GM12878 (cell line): Measurements from ENCODE around the gene PTGR3. TPM values are rescaled to one million over a fixed set of nuclear protein-coding genes. Genes with fewer than 3 reads are reported as not detected.

Experiments
- BACH1 ChIP-seq: fragments of 450-650 bp; IDR thresholded peaks from 2 replicates; pipeline ENCODE4 v1.6.1; 2017; ENCODE audit warnings: mild to moderate bottlenecking, borderline replicate concordance
- BCL3 ChIP-seq: IDR thresholded peaks from 2 replicates; pipeline ENCODE4 v1.6.1; 2011; ENCODE audit warnings: borderline replicate concordance, low read depth, mild to moderate bottlenecking, moderate library complexity, low read length; ENCODE audit not compliant: insufficient read depth, poor library complexity, severe bottlenecking
- BRCA1 ChIP-seq: IDR thresholded peaks from 2 replicates; pipeline ENCODE4 v1.6.1; 2011; ENCODE audit warnings: low read depth, low read length, improper control_type of control experiment
- CHD2 ChIP-seq: IDR thresholded peaks from 2 replicates; pipeline ENCODE4 v1.6.1; 2011; ENCODE audit warnings: low read depth, low read length, improper control_type of control experiment, borderline replicate concordance
- CUX1 ChIP-seq: IDR thresholded peaks from 2 replicates; pipeline ENCODE4 v1.6.1; 2012; ENCODE audit warnings: improper control_type of control experiment, low read depth, low read length; ENCODE audit not compliant: insufficient replicate concordance
- FOS ChIP-seq: IDR thresholded peaks from 3 replicates; pipeline ENCODE4 v1.6.1; 2011; ENCODE audit warnings: borderline replicate concordance; ENCODE audit not compliant: insufficient read length; ENCODE audit errors: extremely low read depth
- FOXK2 ChIP-seq: fragments of 450-650 bp; IDR thresholded peaks from 2 replicates; pipeline ENCODE4 v1.6.1; 2017; ENCODE audit warnings: mild to moderate bottlenecking, moderate library complexity
- HCFC1 ChIP-seq: fragments of 150-350 bp; IDR thresholded peaks from 2 replicates; pipeline ENCODE4 v1.6.1; 2014; ENCODE audit warnings: low read length
- NFIC ChIP-seq: IDR thresholded peaks from 2 replicates; pipeline ENCODE4 v1.6.1; 2012; ENCODE audit warnings: low read depth, mild to moderate bottlenecking, inconsistent platforms, low read length, moderate library complexity
- NFYA ChIP-seq: IDR thresholded peaks from 2 replicates; pipeline ENCODE4 v1.6.1; 2011; ENCODE audit warnings: low read depth, mild to moderate bottlenecking, low read length, improper control_type of control experiment, borderline replicate concordance
- NR2C2 ChIP-seq: IDR thresholded peaks from 2 replicates; pipeline ENCODE4 v1.6.1; 2011; ENCODE audit warnings: borderline replicate concordance, low read depth; ENCODE audit not compliant: control insufficient read depth, insufficient read length
- RAD21 ChIP-seq: IDR thresholded peaks from 2 replicates; pipeline ENCODE4 v1.6.1; 2011; ENCODE audit warnings: mild to moderate bottlenecking, low read depth, low read length, moderate library complexity; ENCODE audit not compliant: insufficient read depth
- RFX5 ChIP-seq: IDR thresholded peaks from 2 replicates; pipeline ENCODE4 v1.6.1; 2011; ENCODE audit warnings: low read depth, low read length, improper control_type of control experiment
- SKIL ChIP-seq: fragments of 450-650 bp; IDR thresholded peaks from 2 replicates; pipeline ENCODE4 v1.6.1; 2017; ENCODE audit warnings: mild to moderate bottlenecking, low read depth, inconsistent platforms; ENCODE audit not compliant: poor library complexity, severe bottlenecking
- ZNF207 ChIP-seq: fragments of 450-650 bp; IDR thresholded peaks from 2 replicates; pipeline ENCODE4 v1.6.1; 2014; ENCODE audit warnings: antibody characterized with exemption, mild to moderate bottlenecking, borderline replicate concordance
- ZNF622 ChIP-seq: fragments of 450-650 bp; IDR thresholded peaks from 2 replicates; pipeline ENCODE4 v1.6.1; 2017; ENCODE audit warnings: mild to moderate bottlenecking, inconsistent platforms
- polyA plus RNA-seq, 11 experiments: library from polyadenylated mRNA; depleted of rRNA in 4 of 11; unstranded in 6 of 11; stranded (reverse) in 5 of 11; fragments of >200 nt; fragmentation: Nextera tagmentation in 4 of 11; fragmentation: Illumina TruSeq in 1 of 11; extraction: Ambion mirVana in 4 of 11; extraction: Trizol in 1 of 11; gene quantifications; 1 replicate in 1 of 11; 2 replicates in 10 of 11; pipeline versions ENCODE4 v1.2.1 to v1.2.3, GENCODE V29; 2011 to 2016; ENCODE audit warnings: inconsistent platforms in 2 of 11, missing spikeins in 2 of 11, low read depth in 1 of 11
- total RNA-seq, 4 experiments: library from RNA; depleted of rRNA in 3 of 4; stranded (reverse); fragments of >200 nt in 3 of 4; fragmentation: Illumina TruSeq in 1 of 4; extraction: Trizol in 1 of 4; gene quantifications; 2 replicates each; pipeline versions ENCODE4 v1.2.1 to v1.2.3, GENCODE V29; 2013 to 2021
- TF ChIP-seq, protein P1 (sequence below): fragments of 450-650 bp; formaldehyde crosslinking; IDR thresholded peaks from 2 replicates; pipeline ENCODE4 v1.4.0; 2022; ENCODE audit warnings: mild to moderate bottlenecking, moderate library complexity

The PTGR3 gene
- total and polyA plus RNA-seq, 10 of the 15 experiments (the other 5 are each of a cell fraction or from before 2014, with no cell fraction given) = 6.2 to 69.8 (median 21.9) TPM

DNA sequence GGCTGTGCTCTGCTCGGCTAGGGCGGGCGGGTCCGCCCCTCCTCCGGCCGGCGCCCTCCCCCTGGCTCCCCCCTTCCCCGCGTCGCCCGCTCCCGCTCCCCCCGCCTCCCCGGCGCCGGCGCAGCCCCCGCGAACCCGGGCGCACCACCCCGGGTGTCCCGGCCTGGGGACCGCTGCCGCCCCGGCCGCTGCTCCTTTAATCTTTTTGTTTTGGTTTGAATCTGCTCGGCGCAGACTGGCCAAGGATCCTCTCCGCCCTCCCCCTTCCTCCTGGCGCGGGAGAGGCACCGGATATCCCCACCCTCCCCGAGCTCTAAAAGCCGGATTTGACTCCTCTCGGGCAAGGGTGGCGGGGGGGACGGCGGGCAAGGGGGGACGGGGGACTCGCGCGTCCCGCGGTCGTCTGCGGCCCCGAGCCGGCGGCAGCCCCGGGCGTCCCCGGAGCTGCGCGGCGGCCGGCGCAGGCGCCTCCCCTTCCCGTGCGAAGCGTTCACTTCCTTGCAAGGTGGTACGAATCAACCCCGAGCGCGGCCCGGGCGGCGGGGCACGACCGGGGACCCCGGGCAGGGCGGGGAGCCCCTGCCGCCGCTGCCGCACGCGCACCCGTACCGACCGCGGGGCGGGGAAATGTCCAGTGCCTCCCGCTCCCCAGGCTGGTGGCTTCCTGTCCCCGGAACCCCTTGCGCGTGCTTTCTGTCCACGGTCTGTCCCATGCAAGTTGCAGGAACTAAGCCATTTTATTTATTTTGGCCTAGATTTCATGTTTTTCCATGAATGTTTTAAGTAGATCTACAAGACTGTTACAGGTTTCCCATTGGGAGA is at the start of gene PTGR3 (continued):
- no peak for TF ChIP-seq SKIL
- TF ChIP-seq RAD21 = no peak
- no peak for TF ChIP-seq CUX1
- TF ChIP-seq BCL3 = peak; percentile 36
- TF ChIP-seq BRCA1 = no peak
- TF ChIP-seq CHD2 = no peak
- no peak for TF ChIP-seq NR2C2
- no peak for TF ChIP-seq NFYA
- TF ChIP-seq ZNF622 = no peak
- peak; percentile 78 for TF ChIP-seq BACH1
- TF ChIP-seq NFIC = no peak
- peak; percentile 18; the same call in 1 of the 2 replicates for TF ChIP-seq HCFC1
- TF ChIP-seq FOS = no peak
- no peak for TF ChIP-seq FOXK2
- peak; percentile 82; the same call in 1 of the 2 replicates for TF ChIP-seq ZNF207
- TF ChIP-seq RFX5 = no peak
- TF ChIP-seq, protein P1, sequence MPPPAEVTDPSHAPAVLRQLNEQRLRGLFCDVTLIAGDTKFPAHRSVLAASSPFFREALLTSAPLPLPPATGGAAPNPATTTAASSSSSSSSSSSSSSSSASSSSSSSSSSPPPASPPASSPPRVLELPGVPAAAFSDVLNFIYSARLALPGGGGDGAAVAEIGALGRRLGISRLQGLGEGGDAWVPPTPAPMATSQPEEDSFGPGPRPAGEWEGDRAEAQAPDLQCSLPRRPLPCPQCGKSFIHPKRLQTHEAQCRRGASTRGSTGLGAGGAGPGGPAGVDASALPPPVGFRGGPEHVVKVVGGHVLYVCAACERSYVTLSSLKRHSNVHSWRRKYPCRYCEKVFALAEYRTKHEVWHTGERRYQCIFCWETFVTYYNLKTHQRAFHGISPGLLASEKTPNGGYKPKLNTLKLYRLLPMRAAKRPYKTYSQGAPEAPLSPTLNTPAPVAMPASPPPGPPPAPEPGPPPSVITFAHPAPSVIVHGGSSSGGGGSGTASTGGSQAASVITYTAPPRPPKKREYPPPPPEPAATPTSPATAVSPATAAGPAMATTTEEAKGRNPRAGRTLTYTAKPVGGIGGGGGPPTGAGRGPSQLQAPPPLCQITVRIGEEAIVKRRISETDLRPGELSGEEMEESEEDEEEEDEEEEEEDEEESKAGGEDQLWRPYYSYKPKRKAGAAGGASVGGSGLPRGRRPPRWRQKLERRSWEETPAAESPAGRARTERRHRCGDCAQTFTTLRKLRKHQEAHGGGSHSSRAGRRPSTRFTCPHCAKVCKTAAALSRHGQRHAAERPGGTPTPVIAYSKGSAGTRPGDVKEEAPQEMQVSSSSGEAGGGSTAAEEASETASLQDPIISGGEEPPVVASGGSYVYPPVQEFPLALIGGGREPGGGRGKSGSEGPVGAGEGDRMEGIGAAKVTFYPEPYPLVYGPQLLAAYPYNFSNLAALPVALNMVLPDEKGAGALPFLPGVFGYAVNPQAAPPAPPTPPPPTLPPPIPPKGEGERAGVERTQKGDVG (CRISPR knock-in tag) = no peak
